Nephron progenitor cell (in vitro differentiated cells): ENCODE results near the gene BLCAP.
"Not testable (repeated sequence)": the region's sequence is repeated elsewhere in the genome, so short reads cannot be mapped to it uniquely, and the experiment has no call there.

Experiments used
- DNase-seq: peaks from one replicate; pipeline ENCODE4 v3.0.0; 2021
- H3K27ac Mint-ChIP-seq: 2 replicates; pipeline ENCODE4 v1.8.0; 2021; ENCODE audit warnings: mild to moderate bottlenecking, moderate library complexity, mixed read lengths
- H3K27me3 Mint-ChIP-seq: 2 replicates; pipeline ENCODE4 v1.8.0; 2021; ENCODE audit warnings: mild to moderate bottlenecking, low read depth, mixed read lengths; ENCODE audit not compliant: poor library complexity
- H3K36me3 Mint-ChIP-seq: 2 replicates; pipeline ENCODE4 v1.8.0; 2021; ENCODE audit warnings: low read depth, mixed read lengths
- H3K4me1 Mint-ChIP-seq: 2 replicates; pipeline ENCODE4 v1.8.0; 2021; ENCODE audit warnings: mixed read lengths
- H3K4me3 Mint-ChIP-seq: 2 replicates; pipeline ENCODE4 v1.8.0; 2021; ENCODE audit warnings: mild to moderate bottlenecking, moderate library complexity, mixed read lengths
- H3K9me3 Mint-ChIP-seq: 2 replicates; pipeline ENCODE4 v1.8.0; 2021; ENCODE audit warnings: mild to moderate bottlenecking, moderate library complexity, mixed read lengths
- CTCF ChIP-seq: fragments of 200-600 bp; sonication (generic); IDR thresholded peaks from 2 replicates; pipeline ENCODE4 v1.5.0; 2021; ENCODE audit warnings: antibody characterized with exemption

BLCAP gene

DNA sequence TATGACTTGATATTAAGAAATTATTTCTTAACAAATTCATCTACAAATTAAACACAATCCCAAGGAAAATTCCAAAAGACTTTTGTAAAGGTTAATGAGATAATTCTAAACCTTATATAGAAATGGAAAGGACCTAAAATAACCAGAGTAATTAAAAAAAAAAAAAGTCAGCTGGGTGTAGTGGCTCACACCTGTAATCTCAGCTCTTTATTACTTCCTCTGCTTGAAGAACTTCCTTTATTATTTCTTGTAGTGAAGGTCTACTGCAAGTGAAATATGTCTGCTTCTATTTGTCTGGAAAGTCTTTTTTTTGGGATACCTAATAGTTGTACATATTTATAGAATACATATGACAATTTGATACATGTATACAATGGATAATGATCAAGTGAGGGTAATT lies 20.2 kb upstream of the BLCAP start:
- Mint-ChIP-seq H3K27ac (no peak overlapping the region), H3K27me3 (peaks cover 6% of the 10 kb centered on the region), H3K4me1 (peaks cover 10% of the 10 kb centered on the region), H3K9me3 (peaks cover 4% of the 10 kb centered on the region), H3K4me3 (no peak overlapping the region), H3K36me3 (peaks cover 5% of the 10 kb centered on the region)
- no peak for DNase-seq
- TF ChIP-seq CTCF = no peak

DNA sequence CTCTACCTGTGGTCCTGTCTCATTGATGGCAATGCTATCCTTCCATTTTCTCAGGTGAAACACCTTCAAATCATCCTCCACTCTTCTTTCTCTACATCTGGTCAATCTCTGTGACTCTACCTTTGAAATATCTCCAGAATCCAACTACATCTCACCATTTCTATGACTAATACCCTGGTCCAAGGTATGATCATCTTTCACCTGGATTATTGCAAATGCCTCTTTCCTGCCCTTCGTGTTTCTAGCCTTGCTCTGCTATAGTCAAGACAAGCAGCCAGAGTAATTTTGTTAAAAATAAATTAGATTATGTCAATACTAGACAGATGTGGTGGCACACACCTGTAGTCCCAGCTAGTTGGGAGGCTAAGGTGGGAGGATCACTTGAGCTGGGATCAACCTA lies 17.8 kb upstream of the BLCAP start:
- Mint-ChIP-seq H3K27ac (peak overlapping the region; percentile 1), H3K4me3 (no peak overlapping the region), H3K27me3 (peaks cover 2% of the 10 kb centered on the region), H3K9me3 (peaks cover 4% of the 10 kb centered on the region), H3K4me1 (peaks cover 22% of the 10 kb centered on the region), H3K36me3 (peaks cover 5% of the 10 kb centered on the region)
- TF ChIP-seq CTCF = no peak
- no peak for DNase-seq

DNA sequence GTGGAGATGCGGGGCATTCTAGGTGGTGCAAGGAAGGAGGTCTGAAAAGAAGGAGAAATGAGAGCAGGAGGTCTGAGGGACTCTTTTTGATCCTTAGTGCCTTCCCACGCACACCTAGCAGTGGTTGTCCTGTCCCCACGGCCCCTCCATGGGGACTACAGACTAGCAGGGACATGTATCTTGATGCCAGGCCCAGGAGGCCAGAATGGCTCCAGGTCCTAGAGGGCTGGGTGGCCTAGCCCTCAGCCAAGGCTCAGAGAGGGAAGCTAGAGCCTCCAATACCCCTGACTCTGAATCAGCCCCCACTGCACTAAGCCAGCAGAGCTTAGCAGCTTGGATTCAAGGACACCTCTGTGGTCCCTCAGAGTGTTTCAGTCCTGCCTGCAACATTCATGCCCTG lies 16.7 kb upstream of the BLCAP start:
- H3K9me3 Mint-ChIP-seq = peaks cover under 1% of the 10 kb centered on the region
- TF ChIP-seq CTCF = no peak
- no peak overlapping the region for H3K27ac Mint-ChIP-seq
- H3K36me3 Mint-ChIP-seq = peaks cover under 1% of the 10 kb centered on the region
- DNase-seq = no peak
- peaks cover 27% of the 10 kb centered on the region for H3K4me1 Mint-ChIP-seq
- H3K4me3 Mint-ChIP-seq = no peak overlapping the region
- peaks cover 2% of the 10 kb centered on the region for H3K27me3 Mint-ChIP-seq

DNA sequence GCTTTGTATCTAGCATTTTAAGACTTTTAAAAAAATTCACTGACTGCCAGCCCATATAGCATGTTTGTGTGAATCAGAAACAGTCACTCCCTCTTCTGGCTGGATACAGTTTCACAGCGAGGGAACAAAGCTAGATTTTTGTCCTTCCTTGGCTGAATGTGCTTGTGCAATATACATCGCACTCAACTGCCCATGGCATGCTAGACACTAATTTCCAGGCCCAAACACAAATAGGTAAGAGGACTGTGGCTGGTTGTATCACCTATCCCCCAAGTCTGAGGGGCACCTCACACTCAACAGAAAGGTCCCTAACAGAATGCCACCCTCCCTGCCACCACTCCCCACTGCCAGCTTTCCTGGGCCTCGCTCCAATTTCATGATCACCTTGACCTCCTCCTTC lies 16.2 kb upstream of the BLCAP start:
- Mint-ChIP-seq H3K4me1 (peaks cover 27% of the 10 kb centered on the region), H3K36me3 (no peaks in the 10 kb centered on the region), H3K4me3 (no peak overlapping the region), H3K27ac (no peak overlapping the region), H3K27me3 (peaks cover 2% of the 10 kb centered on the region), H3K9me3 (no peaks in the 10 kb centered on the region)
- peak; percentile 25 for TF ChIP-seq CTCF
- no peak for DNase-seq

GRCh38 chr20:37542281-37542680 lies 14.6 kb upstream of the BLCAP start:
- no peaks in the 10 kb centered on the region for H3K36me3 Mint-ChIP-seq
- no peak for TF ChIP-seq CTCF
- peak overlapping the region; percentile 29 for H3K27ac Mint-ChIP-seq
- no peak overlapping the region for H3K4me3 Mint-ChIP-seq
- peaks cover 8% of the 10 kb centered on the region for H3K27me3 Mint-ChIP-seq
- H3K9me3 Mint-ChIP-seq = no peaks in the 10 kb centered on the region
- H3K4me1 Mint-ChIP-seq = peaks cover 27% of the 10 kb centered on the region
- DNase-seq = no peak

- TF ChIP-seq CTCF = no peak
- Mint-ChIP-seq H3K4me1 (peaks cover 27% of the 10 kb centered on the region), H3K27ac (no peak overlapping the region), H3K27me3 (peaks cover 8% of the 10 kb centered on the region), H3K4me3 (no peak overlapping the region), H3K36me3 (no peaks in the 10 kb centered on the region), H3K9me3 (no peaks in the 10 kb centered on the region)
- no peak for DNase-seq
Observed at GRCh38 chr20:37541326-37541725, 13.7 kb upstream of the BLCAP start.

- H3K4me3 Mint-ChIP-seq, H3K27me3 Mint-ChIP-seq, H3K27ac Mint-ChIP-seq, DNase-seq, H3K9me3 Mint-ChIP-seq, H3K36me3 Mint-ChIP-seq: not testable (repeated sequence)
- H3K4me1 Mint-ChIP-seq = peaks cover 27% of the 10 kb centered on the region
Observed at GRCh38 chr20:37540838-37541237, 13.2 kb upstream of the BLCAP start.
